GM06990 (cell line): ENCODE data around the gene ALX3.

Experiments used
- DNase-seq: peaks from one replicate; pipeline ENCODE4 v3.0.0-alpha.2; 2011; ENCODE audit not compliant: insufficient read length; ENCODE audit errors: extremely low read depth
- H3K27me3 ChIP-seq: replicated peaks from 2 replicates; pipeline ENCODE4 v1.6.0; 2011; ENCODE audit warnings: low read length; ENCODE audit not compliant: control insufficient read depth, insufficient read depth
- H3K36me3 ChIP-seq: 2 replicates; pipeline ENCODE4 v1.5.1; 2011; ENCODE audit warnings: low read length; ENCODE audit not compliant: control insufficient read depth, insufficient read depth
- H3K4me3 ChIP-seq: replicated peaks from 2 replicates; pipeline ENCODE4 v1.5.1; 2011; ENCODE audit warnings: low read depth, mild to moderate bottlenecking, control low read depth, low read length
- TF ChIP-seq, protein P1 (sequence below): IDR thresholded peaks from 2 replicates; pipeline ENCODE4 v1.5.1; 2011; ENCODE audit warnings: low read length, control low read depth, mild to moderate bottlenecking, inconsistent platforms; ENCODE audit not compliant: insufficient read depth, poor library complexity, severe bottlenecking

Gene ALX3

GRCh38 chr1:110065841-110066240 lies 4.6 kb downstream of the ALX3 start:
- H3K4me3 ChIP-seq = no peak overlapping the region
- no peak for DNase-seq
- peaks cover 2% of the 10 kb centered on the region; the same call in 1 of the 2 replicates for H3K27me3 ChIP-seq
- no peaks in the 10 kb centered on the region for H3K36me3 ChIP-seq
- TF ChIP-seq, protein P1, sequence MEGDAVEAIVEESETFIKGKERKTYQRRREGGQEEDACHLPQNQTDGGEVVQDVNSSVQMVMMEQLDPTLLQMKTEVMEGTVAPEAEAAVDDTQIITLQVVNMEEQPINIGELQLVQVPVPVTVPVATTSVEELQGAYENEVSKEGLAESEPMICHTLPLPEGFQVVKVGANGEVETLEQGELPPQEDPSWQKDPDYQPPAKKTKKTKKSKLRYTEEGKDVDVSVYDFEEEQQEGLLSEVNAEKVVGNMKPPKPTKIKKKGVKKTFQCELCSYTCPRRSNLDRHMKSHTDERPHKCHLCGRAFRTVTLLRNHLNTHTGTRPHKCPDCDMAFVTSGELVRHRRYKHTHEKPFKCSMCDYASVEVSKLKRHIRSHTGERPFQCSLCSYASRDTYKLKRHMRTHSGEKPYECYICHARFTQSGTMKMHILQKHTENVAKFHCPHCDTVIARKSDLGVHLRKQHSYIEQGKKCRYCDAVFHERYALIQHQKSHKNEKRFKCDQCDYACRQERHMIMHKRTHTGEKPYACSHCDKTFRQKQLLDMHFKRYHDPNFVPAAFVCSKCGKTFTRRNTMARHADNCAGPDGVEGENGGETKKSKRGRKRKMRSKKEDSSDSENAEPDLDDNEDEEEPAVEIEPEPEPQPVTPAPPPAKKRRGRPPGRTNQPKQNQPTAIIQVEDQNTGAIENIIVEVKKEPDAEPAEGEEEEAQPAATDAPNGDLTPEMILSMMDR = no peak

- Histone ChIP-seq H3K36me3 (peaks cover 2% of the 10 kb centered on the region; the same call in 1 of the 2 replicates), H3K27me3 (peaks cover 2% of the 10 kb centered on the region; the same call in 1 of the 2 replicates), H3K4me3 (no peak overlapping the region)
- TF ChIP-seq, protein P1 = no peak
- no peak for DNase-seq
Observed at GRCh38 chr1:110064576-110065337, 5.7 kb downstream of the ALX3 start.

- H3K36me3 ChIP-seq = peaks cover 6% of the 10 kb centered on the region
- DNase-seq = no peak
- TF ChIP-seq, protein P1 = no peak
Observed at GRCh38 chr1:110063781-110064180, 6.7 kb downstream of the ALX3 start.

GRCh38 chr1:110062612-110063011 lies 7.9 kb downstream of the ALX3 start:
- Histone ChIP-seq H3K27me3 (no peaks in the 10 kb centered on the region; the same call in 1 of the 2 replicates), H3K36me3 (peaks cover 10% of the 10 kb centered on the region), H3K4me3 (no peak overlapping the region)
- TF ChIP-seq, protein P1 = no peak
- no peak for DNase-seq

More at GRCh38 chr1:110063781-110064180, 6.7 kb downstream of the ALX3 start:
- Histone ChIP-seq H3K4me3 (no peak overlapping the region), H3K27me3 (no peaks in the 10 kb centered on the region; the same call in 1 of the 2 replicates)

DNA sequence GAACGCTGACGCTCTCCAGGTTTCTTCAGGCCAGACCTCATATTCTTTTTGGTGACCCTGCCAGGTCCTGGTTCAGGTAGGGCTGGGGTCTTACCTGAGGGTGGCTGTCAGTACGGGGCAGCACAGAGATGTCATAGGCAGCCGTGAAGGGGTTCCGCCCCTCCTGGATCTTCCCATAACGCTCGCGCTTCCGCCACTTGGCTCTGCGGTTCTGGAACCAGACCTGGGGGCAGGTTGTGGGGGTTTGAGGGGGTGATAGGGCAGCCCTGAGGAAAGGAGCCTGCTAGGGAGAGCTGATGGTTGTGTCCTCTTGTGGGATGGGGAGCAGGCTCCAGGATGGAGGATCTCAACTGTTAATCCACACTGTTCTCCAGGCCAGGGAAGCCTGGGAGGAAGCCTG lies 9.1 kb downstream of the ALX3 start:
- H3K27me3 ChIP-seq = no peaks in the 10 kb centered on the region
- H3K4me3 ChIP-seq = no peak overlapping the region
- TF ChIP-seq, protein P1 = no peak
- DNase-seq = no peak
- peaks cover 14% of the 10 kb centered on the region for H3K36me3 ChIP-seq
